ENCODE measurements around the gene EGF.
A peak's percentile ranks its signal among the peaks of the same experiment; 100 is the strongest.

EGF gene

DNA sequence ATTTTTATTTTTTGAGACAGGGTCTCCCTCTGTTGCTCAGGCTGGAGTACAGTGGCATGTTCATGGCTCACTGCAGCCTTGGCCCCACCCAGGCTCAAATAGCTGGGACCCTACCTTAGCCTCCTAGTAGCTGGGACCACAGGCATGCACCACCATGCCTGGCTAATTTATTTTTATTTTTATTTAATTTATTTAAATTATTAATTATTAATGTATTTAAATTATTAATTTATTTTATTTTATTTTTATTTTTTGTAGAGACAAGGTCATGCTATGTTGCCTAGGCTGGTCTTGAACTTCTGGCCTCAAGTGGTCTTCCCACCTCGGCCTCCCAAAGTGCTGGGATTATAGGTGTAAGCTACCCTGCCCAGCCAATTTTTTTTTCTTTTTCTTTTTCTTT is 69.3 kb downstream of the EGF start:
- TF ChIP-seq POLR2A (IDR thresholded peaks at IDR 0.05; ENCODE audit: low read length) (no peak), GATA1 (IDR thresholded peaks at IDR 0.05; ENCODE audit: low read depth, low read length) (no peak)
- no peak for DNase-seq

DNA sequence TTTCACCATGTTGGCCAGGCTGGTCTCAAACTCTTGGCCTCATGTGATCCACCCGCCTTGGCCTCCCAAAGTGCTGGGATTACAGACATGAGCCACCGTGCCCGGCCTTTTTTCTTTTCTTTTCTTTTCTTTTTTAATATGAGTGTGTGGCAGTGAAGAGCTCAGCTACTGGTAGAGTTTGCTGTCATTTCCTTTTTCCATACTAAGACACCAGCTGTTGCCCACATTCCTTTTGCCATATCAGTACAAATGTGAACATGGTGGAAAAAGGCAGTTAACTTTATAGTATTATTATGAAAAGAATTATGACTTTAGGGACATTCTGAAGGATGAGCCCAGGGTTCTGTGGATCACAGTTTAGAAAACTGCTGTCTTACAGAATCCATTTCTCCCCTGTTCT is 69.8 kb downstream of the EGF start:
- TF ChIP-seq GATA1 (IDR thresholded peaks at IDR 0.05; ENCODE audit: low read depth, low read length) (no peak), POLR2A (IDR thresholded peaks at IDR 0.05; ENCODE audit: low read length) (no peak)
- no peak for DNase-seq

DNA sequence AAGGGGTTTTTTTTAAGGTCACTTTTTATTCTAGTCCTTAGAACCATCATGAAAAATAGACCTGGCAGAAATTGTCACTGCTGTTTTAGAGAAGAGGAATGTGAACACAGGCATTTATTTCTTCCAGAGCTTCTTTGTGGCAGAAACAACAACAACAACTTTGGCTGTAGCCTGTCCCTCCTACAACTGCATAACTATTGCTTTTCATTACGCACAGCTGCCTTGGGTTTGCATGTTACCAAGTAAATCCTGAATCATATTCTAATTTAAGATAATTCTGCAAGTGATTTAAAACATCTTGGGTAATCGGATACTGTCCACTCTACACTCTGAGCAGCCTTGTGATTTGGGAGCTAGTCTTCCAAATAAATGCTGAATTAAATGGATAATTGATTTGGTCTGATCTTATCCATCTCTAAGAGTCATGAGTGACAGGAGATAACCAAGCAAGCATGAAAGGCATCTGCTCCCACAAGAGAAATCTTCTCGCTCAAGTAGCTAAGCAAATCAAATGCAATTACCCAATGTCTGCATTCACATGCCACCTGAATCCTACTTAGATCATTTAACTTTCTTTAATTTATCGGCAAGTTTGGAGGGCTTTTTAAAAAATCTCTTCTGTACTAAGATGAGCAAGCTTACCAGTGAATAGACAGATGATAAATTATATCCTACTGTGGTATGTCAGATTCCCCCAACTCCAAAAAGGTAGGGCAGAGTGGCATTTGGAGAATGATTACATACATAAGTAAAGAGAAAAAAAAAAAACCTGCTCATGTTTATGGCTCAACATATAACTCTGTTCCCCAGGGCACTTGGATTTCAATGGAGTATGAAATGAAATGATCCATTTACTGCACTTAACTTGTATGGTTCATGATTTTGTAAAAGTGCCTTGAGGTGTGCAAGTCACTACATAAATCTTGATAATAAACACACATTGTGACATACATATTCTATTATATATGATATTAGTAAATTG is 73.6 kb downstream of the EGF start:
- TF ChIP-seq GATA1 (IDR thresholded peaks at IDR 0.05; ENCODE audit: low read depth, low read length) (no peak), POLR2A (IDR thresholded peaks at IDR 0.05; ENCODE audit: low read length) (no peak)
- no peak for DNase-seq

DNA sequence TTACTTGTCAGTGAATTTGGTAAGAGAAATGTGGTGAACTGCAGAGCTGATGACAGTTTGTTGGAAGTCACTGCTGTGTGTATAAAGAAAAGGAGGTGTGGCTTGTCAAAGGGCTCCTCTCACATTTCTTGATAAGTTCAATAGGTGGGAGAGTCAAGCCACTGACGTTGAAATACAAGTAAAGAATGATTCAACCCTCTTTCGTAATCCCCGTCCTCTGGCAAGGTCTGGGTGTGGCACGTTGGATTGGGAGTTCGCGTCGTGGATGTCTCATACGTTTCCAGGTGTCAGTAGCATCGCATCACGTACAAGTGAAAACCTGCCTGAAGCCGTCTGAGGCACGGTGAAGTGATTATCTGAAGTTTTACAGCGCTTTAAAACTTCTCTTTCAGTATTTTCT is 76.4 kb downstream of the EGF start:
- no peak for TF ChIP-seq GATA1 (IDR thresholded peaks at IDR 0.05; ENCODE audit: low read depth, low read length)
- no peak for DNase-seq

DNA sequence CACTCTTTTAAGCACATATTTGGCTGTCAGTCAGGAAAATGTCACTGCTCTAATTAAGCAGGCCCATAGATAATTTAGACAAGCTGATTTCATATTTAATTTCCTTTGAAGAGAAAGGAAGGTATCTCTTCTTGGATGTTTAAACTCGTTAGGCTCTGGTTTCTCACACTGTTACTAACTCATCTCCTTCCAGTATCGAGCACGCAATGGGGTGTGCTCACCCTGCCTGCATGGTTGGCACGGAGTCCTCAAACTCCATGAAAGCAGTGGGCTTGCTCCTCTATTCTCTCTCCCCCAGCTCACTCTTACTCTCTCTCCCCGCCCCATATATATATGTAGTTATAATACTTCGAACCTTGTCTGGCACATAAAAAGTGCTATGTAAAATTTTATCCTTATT is 76.9 kb downstream of the EGF start:
- no peak for DNase-seq
- TF ChIP-seq POLR2A (IDR thresholded peaks at IDR 0.05; ENCODE audit: low read length) (no peak), GATA1 (IDR thresholded peaks at IDR 0.05; ENCODE audit: low read depth, low read length) (no peak)

DNA sequence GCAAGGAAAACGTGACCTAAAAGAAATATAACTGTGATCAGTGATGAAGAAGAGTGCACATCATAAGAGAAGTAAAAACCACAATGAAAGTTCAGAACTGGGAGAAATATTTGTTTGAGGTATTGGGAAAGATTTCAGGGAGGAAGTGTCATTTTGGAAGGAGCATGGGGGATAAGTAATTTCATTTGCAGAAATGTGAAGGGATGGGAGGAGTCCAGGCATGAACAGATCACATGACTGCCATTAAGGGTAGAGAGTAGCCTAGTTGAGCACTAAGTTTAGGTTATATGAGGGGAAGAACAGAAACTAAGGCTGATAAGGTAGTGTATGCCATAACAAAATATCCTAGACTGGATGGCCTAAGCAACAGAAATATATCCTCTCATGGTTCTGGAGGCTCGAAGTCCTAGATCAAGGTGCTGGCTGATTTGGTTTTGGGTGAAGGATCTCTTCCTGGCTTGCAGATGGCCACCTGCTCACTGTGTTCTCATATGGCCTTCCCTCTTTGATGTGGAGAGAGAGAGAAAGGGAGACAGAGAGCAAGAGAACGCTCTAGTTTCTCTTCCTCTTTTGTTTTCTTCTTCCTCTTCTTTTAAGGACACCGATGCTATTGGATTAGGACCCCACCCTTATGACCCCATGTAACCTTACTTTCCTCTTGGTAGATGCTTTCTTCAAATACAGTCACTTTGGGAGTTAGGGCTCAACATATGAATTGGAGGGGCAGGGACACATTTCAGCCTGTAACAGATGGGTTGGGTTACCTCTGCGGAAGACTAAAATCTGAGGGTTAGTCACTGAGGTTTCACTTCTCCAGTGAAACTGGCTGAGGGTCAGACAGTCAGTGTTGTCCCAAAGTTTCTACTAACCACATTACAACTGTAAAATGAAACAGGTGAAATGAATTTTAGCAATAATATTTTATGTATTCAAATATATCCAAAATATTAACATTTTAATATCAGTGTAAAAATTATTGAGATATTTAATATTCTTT is 77.9 kb downstream of the EGF start:
- TF ChIP-seq GATA1 (IDR thresholded peaks at IDR 0.05; ENCODE audit: low read depth, low read length) (no peak), POLR2A (IDR thresholded peaks at IDR 0.05; ENCODE audit: low read length) (no peak)
- no peak for DNase-seq

DNA sequence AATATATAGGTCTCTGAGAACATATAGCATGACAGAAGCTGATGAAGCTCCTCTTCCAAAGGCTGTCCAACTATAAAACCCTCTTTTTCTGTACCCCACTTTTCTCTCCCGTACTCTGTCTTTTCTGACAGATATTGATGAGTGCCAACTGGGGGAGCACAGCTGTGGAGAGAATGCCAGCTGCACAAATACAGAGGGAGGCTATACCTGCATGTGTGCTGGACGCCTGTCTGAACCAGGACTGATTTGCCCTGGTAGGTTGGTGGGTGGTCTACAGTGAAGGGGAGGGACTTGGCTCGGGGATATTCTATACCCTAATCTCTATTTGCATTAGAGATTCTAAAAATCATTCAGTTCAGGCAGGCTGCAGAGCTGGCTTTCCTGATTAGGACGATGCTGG is 80.4 kb downstream of the EGF start:
- no peak for TF ChIP-seq POLR2A (IDR thresholded peaks at IDR 0.05; ENCODE audit: low read length)
- no peak for DNase-seq

DNA sequence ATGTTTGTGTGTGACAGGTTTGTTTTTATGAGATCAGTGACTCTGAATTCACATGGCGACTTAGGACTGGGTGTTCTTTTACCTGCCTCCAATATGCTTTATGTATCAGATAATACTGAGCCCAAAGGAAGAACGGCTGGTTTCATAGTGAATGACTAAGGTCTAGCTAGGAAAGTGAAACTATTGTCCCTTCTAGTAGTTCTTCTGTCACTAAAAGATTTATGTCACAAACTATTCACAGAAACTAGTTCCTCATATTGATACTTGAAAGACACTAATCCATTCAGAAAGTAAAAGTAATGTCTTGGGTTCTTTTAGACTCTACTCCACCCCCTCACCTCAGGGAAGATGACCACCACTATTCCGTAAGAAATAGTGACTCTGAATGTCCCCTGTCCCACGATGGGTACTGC is 81.7 kb downstream of the EGF start:
- TF ChIP-seq POLR2A (IDR thresholded peaks at IDR 0.05; ENCODE audit: low read length) = no peak
- no peak for TF ChIP-seq GATA1 (IDR thresholded peaks at IDR 0.05; ENCODE audit: low read depth, low read length)
- no peak for DNase-seq

DNA sequence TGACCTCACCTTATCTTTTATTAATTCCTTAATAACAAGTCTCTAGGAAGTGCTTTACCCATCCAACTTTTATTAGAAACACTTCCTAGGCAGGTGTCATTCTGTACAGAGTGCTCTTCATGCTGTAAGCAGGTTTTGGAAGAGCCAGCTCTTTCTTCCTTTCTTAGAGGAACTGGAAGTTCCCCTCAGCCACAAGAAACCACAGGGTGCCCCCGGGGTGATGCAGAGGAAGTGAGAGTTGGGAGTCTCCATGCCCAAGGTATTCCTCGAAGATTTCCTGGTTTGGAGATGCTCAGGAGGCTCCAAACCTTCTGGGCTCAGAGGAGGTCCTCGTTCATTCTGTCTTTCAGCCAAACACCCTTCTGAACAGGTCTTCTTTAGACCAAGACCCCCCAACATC is 83.8 kb downstream of the EGF start:
- no peak for TF ChIP-seq POLR2A (IDR thresholded peaks at IDR 0.05; ENCODE audit: low read length)
- TF ChIP-seq GATA1 (IDR thresholded peaks at IDR 0.05; ENCODE audit: low read depth, low read length) = no peak
- DNase-seq = no peak

DNA sequence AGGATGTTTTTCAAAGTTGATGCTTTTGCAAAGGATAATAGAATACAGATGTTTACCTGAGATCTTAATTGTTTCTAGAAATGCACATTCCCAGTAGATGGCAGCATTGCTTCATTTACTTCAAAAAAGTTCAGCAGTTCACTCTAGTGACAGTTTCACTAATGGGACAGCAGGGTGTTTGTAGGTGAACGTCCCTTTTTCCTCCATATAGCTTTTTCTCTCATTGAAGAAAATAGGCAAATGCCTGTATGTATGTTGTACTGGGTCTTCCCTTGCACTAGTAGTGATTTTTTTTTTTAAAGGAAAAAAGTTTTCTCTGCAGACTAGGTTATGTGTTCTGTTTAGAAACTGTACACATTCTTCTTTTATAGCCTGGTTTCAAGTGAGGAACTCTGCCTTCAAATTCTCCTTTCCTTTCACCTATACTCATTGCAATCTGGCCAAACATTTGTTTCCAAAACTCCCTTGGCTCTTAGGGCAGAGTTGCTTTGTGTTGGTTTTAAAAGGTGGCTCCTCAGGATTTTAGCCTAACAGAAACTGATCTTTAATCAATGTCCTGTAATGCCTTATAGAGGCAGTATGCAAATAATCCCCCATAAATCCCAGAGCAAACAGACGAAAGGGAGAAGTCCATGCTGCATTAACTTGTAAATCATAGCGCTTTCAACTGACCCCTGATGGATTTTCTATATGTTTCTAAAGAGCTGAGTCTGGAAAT is 86.3 kb downstream of the EGF start:
- DNase-seq = peak; percentile 65 to 82
- TF ChIP-seq GATA1 (IDR thresholded peaks at IDR 0.05; ENCODE audit: low read depth, low read length) (no peak), POLR2A (IDR thresholded peaks at IDR 0.05; ENCODE audit: low read length) (no peak)

DNA sequence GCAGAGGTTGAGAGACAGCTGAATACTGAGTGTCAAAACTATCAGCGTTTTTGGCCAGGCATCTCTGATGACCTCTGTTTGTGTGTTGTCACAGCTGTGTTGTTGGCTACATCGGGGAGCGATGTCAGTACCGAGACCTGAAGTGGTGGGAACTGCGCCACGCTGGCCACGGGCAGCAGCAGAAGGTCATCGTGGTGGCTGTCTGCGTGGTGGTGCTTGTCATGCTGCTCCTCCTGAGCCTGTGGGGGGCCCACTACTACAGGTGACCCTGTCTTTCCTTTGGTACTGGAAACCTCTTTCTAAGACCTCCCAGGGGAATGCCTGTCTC is 86.9 kb downstream of the EGF start:
- TF ChIP-seq GATA1 (IDR thresholded peaks at IDR 0.05; ENCODE audit: low read depth, low read length) = no peak
- no peak for TF ChIP-seq POLR2A (IDR thresholded peaks at IDR 0.05; ENCODE audit: low read length)
- no peak for DNase-seq

DNA sequence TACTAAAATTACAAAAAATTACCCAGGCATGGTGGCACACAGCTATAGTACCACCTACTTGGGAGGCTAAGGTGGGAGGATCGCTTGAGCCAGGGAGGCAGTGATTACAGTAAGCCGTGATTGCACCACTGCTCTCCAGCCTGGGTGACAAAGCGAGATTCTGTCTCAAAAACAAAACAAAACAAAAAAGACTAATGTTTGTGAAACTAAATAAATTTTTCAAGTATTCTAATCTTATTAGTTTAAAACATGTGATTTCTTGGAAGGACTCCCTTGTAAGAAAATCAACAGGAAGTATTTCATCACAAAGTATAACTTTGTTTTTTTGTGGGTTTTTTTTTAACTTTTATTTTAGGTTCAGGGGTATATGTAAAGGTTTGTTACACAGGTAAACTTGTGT is 89.6 kb downstream of the EGF start:
- TF ChIP-seq POLR2A (IDR thresholded peaks at IDR 0.05; ENCODE audit: low read length) = no peak
- TF ChIP-seq GATA1 (IDR thresholded peaks at IDR 0.05; ENCODE audit: low read depth, low read length) = no peak
- no peak for DNase-seq

DNA sequence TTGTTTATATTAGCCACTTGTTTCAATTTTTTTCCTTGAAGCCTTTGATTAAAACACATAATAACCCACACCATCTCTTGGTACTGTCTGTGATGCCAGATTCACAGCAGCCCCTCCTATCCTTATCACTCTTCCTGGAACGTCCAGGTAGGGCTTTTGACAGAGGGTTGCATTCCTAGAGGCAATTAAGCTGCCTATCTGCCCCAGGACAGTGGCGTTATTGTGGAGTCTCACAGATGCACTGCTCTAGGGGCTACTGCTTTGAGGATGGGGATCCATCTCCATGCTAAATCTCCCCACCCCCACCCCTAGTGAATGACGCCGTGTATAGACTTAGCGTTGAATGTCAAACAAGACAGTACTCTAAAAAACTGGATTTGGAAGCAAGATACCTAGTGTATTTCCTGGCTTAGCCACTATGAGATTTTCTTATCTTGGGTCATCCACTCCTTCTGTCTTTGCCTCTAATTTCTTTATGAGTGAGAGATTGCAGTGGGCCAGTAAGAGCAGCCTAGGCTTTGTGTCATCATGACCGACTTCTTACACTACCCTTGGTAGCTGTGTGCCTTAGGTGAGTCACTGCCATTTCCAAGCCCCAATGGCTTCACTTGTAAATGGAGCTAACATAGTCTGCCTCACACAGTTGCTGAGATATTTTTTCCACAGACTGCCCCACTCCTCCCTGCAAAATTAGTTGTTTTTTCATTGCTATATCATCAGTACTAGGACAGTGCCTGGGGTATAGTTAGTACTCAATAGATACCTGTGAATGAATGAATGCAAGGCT is 90.9 kb downstream of the EGF start:
- no peak for DNase-seq
- TF ChIP-seq GATA1 (IDR thresholded peaks at IDR 0.05; ENCODE audit: low read depth, low read length) (no peak), POLR2A (IDR thresholded peaks at IDR 0.05; ENCODE audit: low read length) (no peak)

Data from erythroblast (primary cell).